ENCODE results near the gene SF3B5.

- TF ChIP-seq TARDBP (IDR thresholded peaks at IDR 0.05), result no peak
- no peak for TF ChIP-seq PKNOX1 (IDR thresholded peaks at IDR 0.05)
- no peak for TF ChIP-seq SUZ12 (IDR thresholded peaks at IDR 0.05)
- TF ChIP-seq ARNT (IDR thresholded peaks at IDR 0.05), result no peak
- no peak for TF ChIP-seq ELF4 (IDR thresholded peaks at IDR 0.05)
- no peak for TF ChIP-seq LEF1 (IDR thresholded peaks at IDR 0.05; ENCODE audit: borderline replicate concordance)
- no peak for TF ChIP-seq FOXA1 (IDR thresholded peaks at IDR 0.05)
- no peak for TF ChIP-seq SP1 (IDR thresholded peaks at IDR 0.05)
- TF ChIP-seq HDGF (IDR thresholded peaks at IDR 0.05; ENCODE audit: borderline replicate concordance), result no peak
- no peak for TF ChIP-seq FOXK2 (IDR thresholded peaks at IDR 0.05)
- TF ChIP-seq BHLHE40 (IDR thresholded peaks at IDR 0.05; ENCODE audit: borderline replicate concordance), result no peak
- TF ChIP-seq FOXM1 (IDR thresholded peaks at IDR 0.05; ENCODE audit: borderline replicate concordance), result no peak
Measured at GRCh38 chr6:144140867-144141266, 45.5 kb upstream of the SF3B5 start.
